NCI-H1694 (cell line): ENCODE measurements around the gene SOD3.

ENCODE experiments used
- DNase-seq: peaks from one replicate; lab custom pipeline; 2025; lab: John Stamatoyannopoulos, UW

SOD3 gene

DNA sequence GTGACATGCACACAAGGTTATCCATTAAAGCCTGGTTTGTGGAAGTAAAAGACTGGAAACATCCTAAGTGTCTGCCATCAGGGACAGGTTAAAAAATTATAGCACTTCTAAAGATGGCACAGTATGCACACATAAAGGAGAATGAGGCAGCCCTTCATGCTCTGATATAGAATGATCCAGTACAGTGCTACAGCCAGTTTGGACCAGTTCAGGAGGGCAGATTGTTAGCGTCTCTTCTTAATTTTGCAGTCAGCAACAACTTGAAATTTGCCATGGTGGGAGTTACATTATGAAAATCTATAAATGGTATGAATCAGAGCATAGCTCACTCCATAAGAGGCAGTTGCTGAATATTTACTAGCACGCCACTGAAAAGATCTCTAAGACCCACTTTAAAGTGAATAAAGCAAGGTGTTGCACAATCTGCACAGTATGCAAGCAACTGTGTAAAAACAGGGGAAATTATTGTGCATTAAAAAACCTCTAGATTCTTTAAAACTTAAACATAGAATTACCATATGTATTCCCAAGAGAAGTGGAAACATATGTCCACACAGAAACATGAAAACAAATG lies 20.3 kb upstream of the SOD3 start:
- DNase-seq = no peak

DNA sequence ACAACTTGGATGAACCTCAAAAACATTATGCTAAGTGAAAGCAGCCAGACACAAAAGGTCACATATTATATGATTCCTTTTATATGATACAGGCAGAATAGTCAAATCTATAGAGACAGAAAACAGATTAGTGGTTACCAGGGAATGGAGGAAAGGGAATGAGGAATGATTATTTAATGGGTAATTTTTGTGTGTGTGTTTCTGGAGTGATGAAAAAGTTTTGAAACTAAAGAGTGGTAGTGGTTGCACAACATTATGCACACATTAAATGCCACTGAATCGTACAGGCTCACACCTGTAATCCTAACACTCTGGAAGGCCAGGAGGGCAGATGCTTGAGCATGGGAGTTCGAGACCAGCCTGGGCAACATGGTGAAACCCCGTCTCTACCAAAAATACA lies 19.6 kb upstream of the SOD3 start:
- DNase-seq = no peak

DNA sequence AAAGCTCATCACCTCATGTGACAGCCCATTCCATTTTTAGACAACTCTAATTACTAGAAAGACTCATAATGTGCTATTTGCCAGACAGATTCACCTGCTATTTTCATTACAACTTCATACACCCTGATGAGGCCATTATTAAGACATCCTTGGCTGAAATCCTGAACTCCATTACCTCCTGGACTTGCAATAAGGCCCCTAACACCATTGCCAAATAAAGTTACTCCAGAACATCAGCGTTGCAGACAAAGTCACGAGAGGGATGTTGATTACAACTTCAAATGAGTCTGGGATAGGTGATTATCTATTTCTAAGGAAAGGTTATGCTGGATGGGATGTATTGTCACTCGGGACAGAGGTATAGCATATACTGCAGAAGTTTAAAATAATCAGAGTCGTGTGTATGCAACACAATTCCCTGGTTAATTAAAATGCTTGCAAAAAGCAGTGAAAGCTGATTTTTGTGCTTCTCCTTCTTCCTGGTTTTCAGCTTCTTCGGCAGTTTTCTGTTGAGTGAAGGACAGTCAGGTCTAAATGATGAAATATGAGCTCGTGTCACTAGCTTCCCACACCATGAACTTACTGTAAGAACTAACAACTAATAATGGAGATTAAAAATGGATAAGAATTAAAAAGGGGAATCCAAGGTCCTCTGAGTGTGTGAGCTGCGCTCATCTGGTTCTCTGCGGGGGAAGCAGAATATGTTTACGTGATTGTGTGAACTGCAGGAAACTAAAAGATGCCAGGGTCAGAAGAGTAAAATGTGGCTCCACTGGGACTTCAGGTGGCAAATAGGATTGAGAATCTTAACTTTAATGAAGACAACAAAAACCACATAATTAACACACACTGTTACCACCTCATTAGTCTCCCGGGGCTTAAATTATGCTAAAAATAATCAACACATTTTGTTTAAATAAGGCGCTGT lies 17.6 kb upstream of the SOD3 start:
- DNase-seq = no peak

DNA sequence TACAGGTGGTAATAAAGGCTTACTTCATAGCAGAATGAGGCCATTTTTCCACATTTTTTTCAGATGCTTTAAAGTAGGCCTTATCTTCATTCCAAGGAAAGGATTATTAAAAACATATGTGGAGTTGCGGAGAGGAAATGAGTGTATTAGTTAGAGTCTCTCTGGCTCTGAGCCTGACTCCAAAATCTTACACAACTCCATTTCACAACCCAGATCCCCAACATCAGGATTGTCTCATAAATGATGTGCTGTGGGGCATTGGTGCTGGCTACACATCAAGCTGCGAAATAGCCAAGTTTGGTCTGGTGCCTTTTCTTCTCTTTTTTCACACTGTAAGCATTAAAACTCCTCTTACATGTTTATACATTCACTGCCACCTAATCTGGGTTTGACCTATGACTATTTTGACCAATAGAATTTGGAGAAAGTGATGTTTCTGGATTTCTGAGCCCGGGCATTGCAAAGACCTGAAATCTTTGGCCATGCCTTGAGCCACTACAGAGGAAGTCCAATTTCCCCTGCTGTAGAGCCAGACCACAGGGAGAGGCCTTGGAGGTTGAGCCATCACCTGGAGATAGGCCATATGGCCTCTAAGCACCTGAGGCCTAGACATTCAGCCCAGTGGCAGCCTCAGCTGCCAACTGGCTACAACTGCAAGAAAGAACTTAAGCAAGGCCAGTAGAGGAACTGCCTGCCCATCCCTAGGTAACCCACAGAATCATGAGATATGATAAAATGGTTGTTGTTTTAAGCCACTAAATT lies 16.7 kb upstream of the SOD3 start:
- no peak for DNase-seq

DNA sequence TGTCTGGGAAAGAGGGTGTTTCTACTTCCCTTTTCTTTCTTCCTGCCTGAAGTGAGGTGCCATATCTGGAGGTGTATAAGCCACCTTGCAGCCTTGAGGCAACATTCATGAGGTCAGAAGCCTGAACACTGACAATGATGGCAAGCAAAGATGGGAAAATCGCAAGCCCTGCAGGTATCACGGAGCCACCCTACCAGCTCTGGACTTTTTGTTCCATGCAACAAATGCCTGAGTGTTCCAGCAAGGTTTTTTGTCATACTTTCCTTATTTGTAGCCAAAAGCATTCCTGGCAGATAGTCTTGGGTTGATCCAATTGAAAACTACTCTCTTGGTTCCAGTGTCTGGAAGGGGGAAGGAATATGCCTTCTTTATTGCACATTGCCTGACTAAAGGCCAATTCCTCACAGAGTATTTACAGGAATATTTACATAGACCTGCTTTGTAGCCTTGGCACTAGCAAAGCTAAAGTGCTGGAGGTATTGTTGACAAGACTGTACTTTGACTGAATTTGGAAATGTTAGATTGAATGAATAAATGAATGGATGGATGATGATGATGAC lies 14.4 kb upstream of the SOD3 start:
- no peak for DNase-seq

DNA sequence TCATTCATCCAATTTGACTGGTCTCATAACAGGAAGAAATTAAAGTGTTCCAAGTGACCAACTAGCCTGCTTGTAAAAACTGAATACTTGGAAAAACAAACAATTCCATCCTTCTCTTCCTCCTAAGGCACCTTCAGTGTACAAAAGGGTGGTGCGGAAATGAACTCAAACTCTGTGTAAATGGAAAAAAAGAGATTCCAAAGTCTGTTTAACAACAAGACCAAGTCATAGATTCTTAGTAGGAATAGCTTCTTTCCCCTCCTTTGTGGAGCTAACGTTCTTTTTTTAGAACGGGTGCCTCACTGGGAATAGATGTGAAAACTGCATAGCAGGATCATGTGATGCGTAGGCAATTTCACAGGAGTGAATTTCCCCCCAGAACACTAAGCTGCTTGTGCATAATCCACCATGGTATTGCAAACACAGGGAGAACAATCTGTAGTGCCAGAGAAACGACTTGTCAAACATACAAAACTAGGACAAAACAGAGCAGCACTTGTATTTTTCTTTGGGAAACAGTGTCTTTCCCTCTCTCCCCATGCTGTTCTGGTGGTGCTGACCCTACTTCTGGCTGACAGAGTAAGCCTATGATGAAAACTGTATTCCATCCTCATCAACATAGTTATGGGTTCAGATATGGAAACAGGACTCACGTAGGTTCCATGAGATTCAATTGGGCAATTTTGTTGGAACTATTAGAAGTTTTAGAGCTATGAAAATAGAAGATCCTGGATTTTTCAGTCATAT lies 13.2 kb upstream of the SOD3 start:
- no peak for DNase-seq

DNA sequence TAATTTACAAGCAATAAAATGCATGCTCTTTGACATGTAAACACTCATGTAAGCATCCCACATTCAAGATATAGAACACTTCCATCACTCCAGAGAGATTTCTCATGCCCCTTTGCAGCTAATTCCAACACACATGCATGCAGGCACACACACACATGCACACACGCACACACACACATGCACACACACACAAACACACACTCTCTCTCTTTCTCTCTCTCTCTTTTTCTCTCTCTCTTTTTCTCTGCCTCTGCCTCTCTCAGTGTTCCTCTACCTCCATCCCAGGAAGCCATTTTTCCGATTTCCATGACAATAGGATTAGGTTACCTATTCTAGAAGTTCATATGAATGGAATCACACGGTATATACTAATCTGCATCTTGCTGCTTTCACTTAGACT lies 11.9 kb upstream of the SOD3 start:
- no peak for DNase-seq

DNA sequence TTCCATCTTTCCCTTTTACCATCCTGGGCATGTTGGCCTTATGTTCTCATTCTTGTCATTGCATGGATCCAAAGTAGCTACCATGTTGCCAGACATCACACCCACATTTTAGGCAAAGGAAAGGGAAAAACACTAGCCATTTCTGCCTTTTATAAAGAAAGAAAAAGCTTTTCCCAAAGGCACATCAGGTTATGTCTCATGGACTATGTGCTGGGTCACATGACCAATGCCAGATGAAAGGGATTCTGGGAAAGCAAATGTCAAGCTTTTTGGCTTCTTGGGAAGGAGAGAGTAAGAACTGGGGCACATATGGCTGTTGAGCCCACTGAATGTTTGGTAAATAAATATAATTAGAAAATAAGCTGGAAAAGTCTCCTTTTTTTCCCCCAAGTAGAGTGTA lies 4.3 kb upstream of the SOD3 start:
- no peak for DNase-seq

DNA sequence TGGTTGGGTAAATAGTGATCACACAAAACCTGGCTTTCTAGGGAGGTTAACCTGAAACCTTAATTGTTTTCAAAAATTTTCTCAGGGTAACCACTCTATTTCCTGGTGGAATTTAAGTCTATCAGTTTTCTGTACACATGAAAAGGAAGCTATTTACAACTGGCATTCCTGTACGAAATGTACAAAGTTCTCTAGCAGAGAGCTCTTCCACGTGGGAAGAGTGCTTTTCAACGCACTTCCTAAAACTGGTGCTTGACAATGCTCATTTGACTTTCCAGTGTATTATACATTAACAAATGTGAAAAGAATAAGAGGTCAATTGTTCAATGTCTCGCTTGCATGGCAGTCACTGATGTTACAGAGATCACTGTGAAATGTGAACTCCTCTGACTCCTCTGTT lies 2.8 kb upstream of the SOD3 start:
- DNase-seq = no peak

DNA sequence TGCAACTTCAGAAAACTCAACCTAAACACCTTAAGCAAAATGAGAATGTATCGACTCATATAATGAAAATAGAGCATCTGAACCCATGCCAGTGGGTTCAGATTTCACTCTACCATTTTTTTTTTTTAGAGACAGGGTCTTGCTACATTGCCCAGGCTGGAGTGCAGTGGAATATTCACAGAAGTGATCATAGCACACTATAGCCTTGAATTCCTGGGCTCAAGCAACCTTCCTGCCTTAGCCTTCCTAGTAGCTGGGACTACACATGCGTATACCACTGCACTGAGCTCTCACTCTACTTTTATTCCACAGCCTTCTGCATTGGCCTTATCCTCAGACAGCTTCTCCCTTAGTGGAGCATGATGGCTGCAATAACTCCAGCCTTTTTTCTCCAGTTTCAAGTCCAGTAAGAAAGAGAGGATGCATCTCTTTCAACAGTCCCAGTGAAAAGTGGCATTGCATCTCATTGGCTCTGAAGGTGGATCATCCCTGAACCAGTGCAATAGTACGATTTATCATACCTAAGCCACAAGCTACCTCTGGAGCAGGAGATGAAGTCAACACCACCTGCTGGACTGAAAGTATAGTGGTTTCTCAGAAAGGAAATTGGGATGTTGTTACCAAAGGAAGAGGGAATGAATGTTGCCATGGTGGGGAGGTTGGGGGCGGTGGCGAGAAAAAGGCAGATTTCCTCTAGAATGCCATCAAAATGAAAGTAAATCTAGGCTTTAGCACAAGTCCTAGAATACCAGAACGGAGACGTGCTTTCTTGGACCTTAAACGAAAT lies 2.0 kb upstream of the SOD3 start:
- DNase-seq = no peak

DNA sequence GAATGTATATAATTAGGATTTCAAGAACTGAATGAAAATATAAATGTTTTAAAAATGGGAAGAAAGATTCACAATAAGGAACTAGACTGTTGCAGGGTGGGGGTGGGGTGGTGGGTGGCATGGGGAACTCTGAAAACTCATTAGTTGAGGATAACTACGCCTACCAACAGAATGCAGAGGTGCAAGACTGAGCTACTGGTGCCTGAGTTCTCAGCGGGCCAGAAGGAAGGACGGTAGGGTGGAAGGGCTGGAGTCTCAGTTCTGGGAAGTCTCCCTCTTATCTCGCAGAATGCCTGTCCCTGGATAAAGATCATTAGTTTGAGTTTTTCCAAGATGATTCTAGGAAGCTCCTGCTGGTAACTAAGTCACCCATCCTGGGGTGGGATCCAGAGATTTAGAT lies 1.3 kb upstream of the SOD3 start:
- DNase-seq = no peak

DNA sequence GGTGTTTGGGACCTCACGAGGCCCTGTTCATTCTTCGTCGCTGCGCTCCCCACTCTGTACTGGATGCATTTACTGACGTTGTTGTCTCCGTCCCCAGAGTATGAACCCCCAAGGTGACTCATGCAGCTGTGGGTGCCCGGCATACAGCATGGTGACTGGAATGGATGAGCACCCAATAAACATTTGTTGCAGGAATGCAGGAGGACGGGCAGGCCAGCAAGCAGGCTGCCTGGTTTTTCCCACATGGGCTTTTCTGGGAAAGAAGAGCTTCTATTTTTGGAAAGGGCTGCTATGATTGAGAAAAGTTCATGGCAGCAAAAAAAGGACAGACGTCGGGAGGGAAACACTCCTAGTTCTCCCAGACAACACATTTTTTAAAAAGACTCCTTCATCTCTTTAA lies 893 bp upstream of the SOD3 start:
- no peak for DNase-seq

DNA sequence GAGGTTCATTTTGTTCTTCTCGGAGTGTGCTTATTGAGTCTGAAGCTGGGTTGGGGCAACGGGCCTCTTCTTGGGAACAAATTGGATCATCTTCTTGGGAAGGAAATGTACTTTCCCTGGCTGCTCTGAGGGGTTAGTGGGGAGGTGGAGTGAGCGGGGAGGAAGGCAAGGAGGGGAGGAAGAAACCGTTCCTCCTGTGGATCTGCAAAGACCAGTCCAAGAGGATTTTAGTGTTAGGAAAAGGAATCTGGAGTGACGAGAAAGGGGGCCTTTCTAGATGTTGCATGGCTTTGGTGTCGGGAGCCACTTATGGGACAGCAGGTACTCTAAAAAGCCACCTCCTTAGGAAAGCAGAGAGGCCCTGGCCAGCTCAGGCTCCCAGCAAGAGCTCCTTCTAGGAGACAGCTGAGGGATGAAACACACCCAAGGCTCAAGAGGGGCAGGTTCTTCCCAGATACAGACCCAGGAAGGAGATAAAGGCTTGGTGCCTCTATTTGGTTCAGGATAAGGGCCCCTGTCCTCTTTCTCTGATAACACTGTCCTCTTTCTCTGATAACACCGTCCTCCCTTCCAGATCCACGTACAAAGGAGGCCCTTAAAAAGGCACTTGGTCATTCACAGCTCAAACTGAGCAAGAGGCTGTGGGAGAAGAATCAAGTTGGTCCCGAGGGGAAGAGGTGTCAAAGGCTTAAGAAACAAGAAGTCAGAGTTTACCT lies 451 bp downstream of the SOD3 start:
- no peak for DNase-seq

DNA sequence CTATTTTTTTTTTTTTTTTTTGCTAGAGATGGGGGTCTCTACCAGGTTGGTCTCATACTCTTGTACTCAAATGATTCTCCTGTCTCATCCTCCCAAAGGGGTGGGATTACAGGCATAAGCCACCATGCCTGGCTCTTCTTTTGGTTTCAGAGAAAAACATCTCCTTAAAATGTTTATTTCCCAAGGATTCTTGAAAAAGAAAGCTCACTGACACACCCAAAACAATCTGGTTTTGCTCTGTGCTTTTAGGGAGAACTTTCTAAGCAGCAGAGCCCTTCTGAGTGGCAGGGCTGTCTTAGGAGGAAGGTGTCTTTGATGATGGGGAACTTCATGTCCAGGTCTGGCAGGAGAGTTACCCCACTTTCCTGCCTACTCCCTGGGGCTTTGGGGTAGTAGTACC lies 1.2 kb downstream of the SOD3 start:
- DNase-seq = no peak

DNA sequence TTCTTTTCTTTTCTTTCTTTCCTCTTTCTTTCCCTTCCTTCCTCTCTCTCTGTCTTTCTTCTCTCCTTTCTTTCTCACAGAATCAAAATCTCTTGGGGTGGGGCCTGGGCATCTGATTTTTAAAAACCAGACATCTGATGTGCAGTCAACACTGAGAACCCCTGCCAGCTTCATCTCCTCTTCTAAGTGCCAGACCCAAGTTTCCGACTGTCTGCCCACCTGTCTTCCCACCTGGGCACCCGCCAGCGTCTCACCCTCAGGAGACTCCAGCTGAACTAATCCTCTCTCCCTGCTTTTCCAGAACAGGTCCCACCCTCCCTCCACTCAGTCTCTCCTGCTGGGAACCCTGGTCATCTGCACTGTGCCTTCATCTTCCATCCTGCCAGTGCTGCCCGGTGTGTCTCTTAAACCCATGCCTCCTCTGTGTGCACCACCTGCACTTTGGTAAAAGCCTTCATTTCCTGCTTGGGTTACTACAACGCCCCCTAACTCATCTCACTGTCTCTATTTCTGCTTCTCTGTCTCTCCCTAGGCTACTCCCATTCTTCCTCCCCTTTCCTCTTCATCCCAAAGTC lies 2.8 kb downstream of the SOD3 start:
- DNase-seq = no peak

DNA sequence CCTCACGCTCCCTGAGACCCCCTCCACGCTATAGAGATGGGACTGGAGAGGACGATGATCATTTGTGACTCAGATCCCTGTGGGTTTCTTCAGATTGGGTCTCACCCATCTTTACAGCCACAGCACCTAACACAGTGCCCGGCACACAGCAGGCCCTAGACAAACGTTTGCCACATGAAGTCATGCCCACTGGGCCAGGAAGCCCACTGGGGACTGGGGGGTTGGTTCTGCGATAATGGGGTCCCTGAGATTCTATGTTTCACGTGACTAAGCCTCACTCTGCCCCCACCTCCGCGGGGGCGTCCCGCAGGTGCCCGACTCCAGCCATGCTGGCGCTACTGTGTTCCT lies 3.8 kb downstream of the SOD3 start:
- no peak for DNase-seq

DNA sequence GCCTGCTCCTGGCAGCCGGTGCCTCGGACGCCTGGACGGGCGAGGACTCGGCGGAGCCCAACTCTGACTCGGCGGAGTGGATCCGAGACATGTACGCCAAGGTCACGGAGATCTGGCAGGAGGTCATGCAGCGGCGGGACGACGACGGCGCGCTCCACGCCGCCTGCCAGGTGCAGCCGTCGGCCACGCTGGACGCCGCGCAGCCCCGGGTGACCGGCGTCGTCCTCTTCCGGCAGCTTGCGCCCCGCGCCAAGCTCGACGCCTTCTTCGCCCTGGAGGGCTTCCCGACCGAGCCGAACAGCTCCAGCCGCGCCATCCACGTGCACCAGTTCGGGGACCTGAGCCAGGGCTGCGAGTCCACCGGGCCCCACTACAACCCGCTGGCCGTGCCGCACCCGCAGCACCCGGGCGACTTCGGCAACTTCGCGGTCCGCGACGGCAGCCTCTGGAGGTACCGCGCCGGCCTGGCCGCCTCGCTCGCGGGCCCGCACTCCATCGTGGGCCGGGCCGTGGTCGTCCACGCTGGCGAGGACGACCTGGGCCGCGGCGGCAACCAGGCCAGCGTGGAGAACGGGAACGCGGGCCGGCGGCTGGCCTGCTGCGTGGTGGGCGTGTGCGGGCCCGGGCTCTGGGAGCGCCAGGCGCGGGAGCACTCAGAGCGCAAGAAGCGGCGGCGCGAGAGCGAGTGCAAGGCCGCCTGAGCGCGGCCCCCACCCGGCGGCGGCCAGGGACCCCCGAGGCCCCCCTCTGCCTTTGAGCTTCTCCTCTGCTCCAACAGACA lies 4.4 kb downstream of the SOD3 start:
- no peak for DNase-seq

DNA sequence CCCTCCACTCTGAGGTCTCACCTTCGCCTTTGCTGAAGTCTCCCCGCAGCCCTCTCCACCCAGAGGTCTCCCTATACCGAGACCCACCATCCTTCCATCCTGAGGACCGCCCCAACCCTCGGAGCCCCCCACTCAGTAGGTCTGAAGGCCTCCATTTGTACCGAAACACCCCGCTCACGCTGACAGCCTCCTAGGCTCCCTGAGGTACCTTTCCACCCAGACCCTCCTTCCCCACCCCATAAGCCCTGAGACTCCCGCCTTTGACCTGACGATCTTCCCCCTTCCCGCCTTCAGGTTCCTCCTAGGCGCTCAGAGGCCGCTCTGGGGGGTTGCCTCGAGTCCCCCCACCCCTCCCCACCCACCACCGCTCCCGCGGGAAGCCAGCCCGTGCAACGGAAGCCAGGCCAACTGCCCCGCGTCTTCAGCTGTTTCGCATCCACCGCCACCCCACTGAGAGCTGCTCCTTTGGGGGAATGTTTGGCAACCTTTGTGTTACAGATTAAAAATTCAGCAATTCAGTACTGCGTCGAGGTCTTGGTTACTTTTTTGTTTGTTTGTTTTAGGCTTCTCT lies 5.0 kb downstream of the SOD3 start:
- DNase-seq = no peak
